Smooth muscle cell (in vitro differentiated cells): ENCODE data around the gene NBR1. TPM values are rescaled to one million over a fixed set of nuclear protein-coding genes. Genes with fewer than 3 reads are reported as not detected.
"Not testable (repeated sequence)": the region's sequence is repeated elsewhere in the genome, so short reads cannot be mapped to it uniquely, and the experiment has no call there.

Experiments
- DNase-seq: peaks from one replicate; lab custom pipeline; 2025; ENCODE audit not compliant: unreplicated experiment; lab: John Stamatoyannopoulos, UW
- H2AFZ ChIP-seq: fragments of 200-600 bp; sonication (generic); 2 replicates; pipeline ENCODE4 v1.6.0; 2016; ENCODE audit warnings: antibody characterized with exemption, low read depth, mild to moderate bottlenecking
- H3F3A ChIP-seq: fragments of 200-600 bp; sonication (generic); 2 replicates; pipeline ENCODE4 v1.6.0; 2017; ENCODE audit warnings: antibody characterized with exemption, low read depth
- H3K27ac ChIP-seq: fragments of 200-600 bp; sonication (generic); 2 replicates; pipeline ENCODE4 v1.5.1; 2016; ENCODE audit warnings: low read depth, mild to moderate bottlenecking
- H3K27me3 ChIP-seq: fragments of 200-600 bp; sonication (generic); 2 replicates; pipeline ENCODE4 v1.6.1; 2016; ENCODE audit warnings: low read depth, mild to moderate bottlenecking
- H3K36me3 ChIP-seq: fragments of 200-600 bp; sonication (generic); 2 replicates; pipeline ENCODE4 v1.5.1; 2016; ENCODE audit warnings: low read depth
- H3K4me1 ChIP-seq: fragments of 200-600 bp; sonication (generic); 2 replicates; pipeline ENCODE4 v1.5.1; 2016; ENCODE audit warnings: low read depth
- H3K4me2 ChIP-seq: fragments of 200-600 bp; sonication (generic); 2 replicates; pipeline ENCODE4 v1.6.0; 2016; ENCODE audit warnings: mild to moderate bottlenecking
- H3K4me3 ChIP-seq: fragments of 200-600 bp; sonication (generic); 2 replicates; pipeline ENCODE4 v1.5.1; 2016; ENCODE audit warnings: mild to moderate bottlenecking
- H3K79me2 ChIP-seq: fragments of 200-600 bp; sonication (generic); 2 replicates; pipeline ENCODE4 v1.6.0; 2016; ENCODE audit warnings: low read depth, mild to moderate bottlenecking
- H3K9ac ChIP-seq: fragments of 200-600 bp; sonication (generic); 2 replicates; pipeline ENCODE4 v1.6.0; 2016; ENCODE audit warnings: low read depth
- H3K9me3 ChIP-seq: fragments of 200-600 bp; sonication (generic); replicated peaks from 2 replicates; pipeline ENCODE4 v1.5.1; 2016; ENCODE audit warnings: low read depth
- H4K20me1 ChIP-seq: fragments of 200-600 bp; sonication (generic); 2 replicates; pipeline ENCODE4 v1.6.0; 2016; ENCODE audit warnings: low read depth
- CTCF ChIP-seq: fragments of 200-600 bp; sonication (generic); IDR thresholded peaks from 2 replicates; pipeline ENCODE4 v1.5.1; 2017; ENCODE audit warnings: borderline replicate concordance, mild to moderate bottlenecking, antibody characterized with exemption; ENCODE audit not compliant: insufficient read depth, poor library complexity, severe bottlenecking
- WGBS: methylation state at CpG from one replicate; pipeline ENCODE4 v1.1.7; 2016; ENCODE audit warnings: low lambda C conversion rate; 5-methylcytosine and 5-hydroxymethylcytosine counted together
- polyA plus RNA-seq: library from polyadenylated mRNA; unstranded; fragments of >200 nt; fragmentation: Nextera tagmentation; extraction: Ambion mirVana; gene quantifications from 2 replicates; pipeline ENCODE4 v1.2.1, GENCODE V29; 2016
- total RNA-seq: library from RNA; depleted of rRNA; stranded (reverse); fragments of >200 nt; gene quantifications from 2 replicates; pipeline ENCODE4 v1.2.3, GENCODE V29; 2014

NBR1 gene
- total and polyA plus RNA-seq, 2 experiments from 2014 or later, result 43.5 to 73.9 TPM

- no peak overlapping the region for H3K9ac ChIP-seq
- H2AFZ ChIP-seq, result no peak overlapping the region
- H3K79me2 ChIP-seq, result no peaks in the 10 kb centered on the region
- H3K4me1 ChIP-seq, result no peaks in the 10 kb centered on the region
- no peaks in the 10 kb centered on the region for H3K9me3 ChIP-seq
- 83% methylated on average over 4 of the region's 4 CpGs for WGBS
- H3K4me3 ChIP-seq, result no peak overlapping the region
- H3K27me3 ChIP-seq, result no peaks in the 10 kb centered on the region
- H3K27ac ChIP-seq, result no peak overlapping the region
- DNase-seq, result no peak
- no peaks in the 10 kb centered on the region for H3K36me3 ChIP-seq
- no peaks in the 10 kb centered on the region for H4K20me1 ChIP-seq
- no peak overlapping the region for H3K4me2 ChIP-seq
- TF ChIP-seq CTCF, result no peak
- no peaks in the 10 kb centered on the region for H3F3A ChIP-seq
These were observed 24.4 kb upstream of the NBR1 start for GRCh38 chr17:43146649-43147048.

- no peaks in the 10 kb centered on the region for H3K27me3 ChIP-seq
- H3F3A ChIP-seq, result no peaks in the 10 kb centered on the region
- H3K9me3 ChIP-seq, result no peaks in the 10 kb centered on the region
- H3K4me1 ChIP-seq, result no peaks in the 10 kb centered on the region
- no peak overlapping the region for H3K4me3 ChIP-seq
- TF ChIP-seq CTCF, result no peak
- no peaks in the 10 kb centered on the region for H3K36me3 ChIP-seq
- no peak overlapping the region for H3K9ac ChIP-seq
- H3K79me2 ChIP-seq, result no peaks in the 10 kb centered on the region
- H4K20me1 ChIP-seq, result no peaks in the 10 kb centered on the region
- DNase-seq, result no peak
- H3K27ac ChIP-seq, result no peak overlapping the region
- WGBS, result 96% methylated on average over 3 of the region's 3 CpGs
- no peak overlapping the region for H3K4me2 ChIP-seq
- H2AFZ ChIP-seq, result no peak overlapping the region
These were observed 19.0 kb upstream of the NBR1 start for GRCh38 chr17:43151880-43152456.

GRCh38 chr17:43153197-43153835 lies 17.7 kb upstream of the NBR1 start:
- WGBS, result 95% methylated on average over 3 of the region's 3 CpGs
- DNase-seq, H4K20me1 ChIP-seq: not testable (repeated sequence)

GRCh38 chr17:43155666-43156065 lies 15.3 kb upstream of the NBR1 start:
- no peak overlapping the region for H3K4me3 ChIP-seq
- no peaks in the 10 kb centered on the region for H3K27me3 ChIP-seq
- no peaks in the 10 kb centered on the region for H3K79me2 ChIP-seq
- H3K9me3 ChIP-seq, result no peaks in the 10 kb centered on the region
- no peak overlapping the region for H3K27ac ChIP-seq
- H3K4me1 ChIP-seq, result no peaks in the 10 kb centered on the region
- no peak for DNase-seq
- no peaks in the 10 kb centered on the region for H3F3A ChIP-seq
- no peak for TF ChIP-seq CTCF
- no peaks in the 10 kb centered on the region for H3K36me3 ChIP-seq
- H4K20me1 ChIP-seq, result no peaks in the 10 kb centered on the region
- H3K4me2 ChIP-seq, result no peak overlapping the region
- WGBS, result 97% methylated on average over 3 of the region's 3 CpGs
- no peak overlapping the region for H2AFZ ChIP-seq
- H3K9ac ChIP-seq, result no peak overlapping the region

More at GRCh38 chr17:43153197-43153835, 17.7 kb upstream of the NBR1 start:
- not testable (repeated sequence) for H3K9me3 ChIP-seq, H3K27me3 ChIP-seq, H2AFZ ChIP-seq, H3K9ac ChIP-seq, H3F3A ChIP-seq, H3K27ac ChIP-seq, H3K36me3 ChIP-seq, H3K4me1 ChIP-seq, H3K79me2 ChIP-seq, H3K4me3 ChIP-seq, H3K4me2 ChIP-seq

- H3K36me3 ChIP-seq, H3K4me1 ChIP-seq, H2AFZ ChIP-seq, DNase-seq, H4K20me1 ChIP-seq, H3K27me3 ChIP-seq, H3K4me2 ChIP-seq, H3K79me2 ChIP-seq, H3K4me3 ChIP-seq, H3K9ac ChIP-seq, H3F3A ChIP-seq, H3K9me3 ChIP-seq, H3K27ac ChIP-seq: not testable (repeated sequence)
- WGBS, result 90% methylated on average over 15 of the region's 25 CpGs
These were observed 11.8 kb upstream of the NBR1 start for GRCh38 chr17:43159232-43159631.

- not testable (repeated sequence) for H2AFZ ChIP-seq, H3K36me3 ChIP-seq, H3F3A ChIP-seq, H3K4me3 ChIP-seq, H3K4me2 ChIP-seq, DNase-seq, H3K79me2 ChIP-seq, H3K4me1 ChIP-seq, H3K27me3 ChIP-seq, H3K27ac ChIP-seq, H4K20me1 ChIP-seq, H3K9me3 ChIP-seq, H3K9ac ChIP-seq
- 96% methylated on average over 8 of the region's 8 CpGs for WGBS
These were observed 11.1 kb upstream of the NBR1 start for GRCh38 chr17:43159957-43160356.
